ENCODE data around the gene PTPRA.

GRCh38 chr20:3013771-3014170 is 140.5 kb downstream of the PTPRA start:
- TF ChIP-seq CTCF (IDR thresholded peaks at IDR 0.05) (no peak), EZH2 (IDR thresholded peaks at IDR 0.05; ENCODE audit: borderline replicate concordance, insufficient read depth, low read depth, low read length, poor library complexity, severe bottlenecking) (no peak)
